ENCODE data around the gene ZNF492.
"Not testable (repeated sequence)": the region's sequence is repeated elsewhere in the genome, so short reads cannot be mapped to it uniquely, and the experiment has no call there.

The ZNF492 gene

DNA sequence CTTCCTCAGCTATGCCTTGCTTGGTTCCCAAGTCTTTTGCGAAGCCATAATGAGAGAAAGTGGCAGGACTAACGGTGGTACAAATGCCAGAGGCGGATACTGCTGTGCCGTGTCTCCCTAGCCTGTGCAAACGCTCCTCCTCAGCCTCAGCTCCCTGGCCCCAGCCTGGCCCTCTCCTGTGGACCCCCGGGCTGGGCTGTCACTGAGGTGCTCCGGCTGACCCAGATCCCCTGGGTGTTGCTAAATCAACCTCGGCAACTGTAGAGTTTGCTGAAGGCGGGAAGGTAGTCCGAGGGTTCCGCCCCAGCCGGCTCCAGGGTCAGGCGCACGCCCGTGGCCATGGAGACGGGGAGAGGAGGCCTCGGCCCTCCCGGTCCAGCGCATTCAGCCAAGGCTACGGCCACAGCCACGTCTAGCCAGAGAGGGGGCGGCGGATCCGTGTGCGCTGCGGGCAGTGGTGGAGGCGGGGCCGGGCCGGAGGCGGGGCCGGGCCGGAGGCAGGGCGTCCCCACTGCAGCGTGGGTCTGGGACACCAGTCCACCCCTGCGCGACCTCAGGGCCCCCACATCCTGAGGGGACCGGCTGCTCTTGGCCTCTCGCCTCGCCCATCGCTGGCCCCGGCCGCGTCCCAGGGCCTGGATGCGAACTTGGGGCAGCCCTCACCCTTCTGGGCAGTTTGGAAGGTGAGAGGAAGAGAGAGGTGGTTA is 16.4 kb upstream of the ZNF492 start:
- DNase-seq = no peak

DNA sequence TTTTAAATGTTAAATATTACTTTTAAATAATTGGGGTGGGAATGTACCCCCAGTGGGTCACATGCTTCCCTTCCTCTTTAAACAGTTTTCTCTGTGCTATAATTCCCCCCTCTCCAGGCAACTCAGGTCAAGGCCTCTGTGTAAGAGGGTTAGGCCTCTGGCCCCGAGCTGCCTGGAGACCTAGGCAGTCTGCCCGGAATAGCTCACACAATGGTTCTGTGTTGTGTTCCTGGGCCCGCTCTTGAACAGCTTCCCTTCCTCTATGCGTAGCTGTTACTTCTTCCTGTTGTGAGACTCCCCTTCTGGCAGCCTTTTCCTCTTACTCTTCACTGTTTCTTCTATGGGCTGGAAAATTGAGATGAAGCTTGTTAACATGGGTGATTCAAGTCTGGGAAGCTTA is 14.8 kb upstream of the ZNF492 start:
- DNase-seq = no peak

DNA sequence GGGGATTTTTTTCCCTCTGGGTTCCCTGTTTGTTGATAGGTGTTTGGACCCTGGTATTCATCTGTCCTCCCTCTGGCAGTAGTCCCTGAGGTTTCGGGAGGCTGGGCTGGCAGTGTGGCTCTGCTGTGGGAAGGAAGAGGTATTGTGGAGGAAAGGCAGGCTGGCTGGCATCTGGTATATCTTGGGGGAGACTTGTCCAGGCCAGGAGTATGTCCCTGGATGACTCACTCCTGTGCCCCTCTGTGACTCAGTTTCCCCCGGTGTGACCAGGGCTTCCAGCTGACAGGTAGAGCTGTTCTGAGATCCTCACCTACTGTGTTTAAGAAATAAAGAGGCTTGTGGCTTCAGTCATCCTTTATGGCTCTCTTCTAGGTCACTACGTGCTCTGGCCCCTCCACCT is 14.2 kb upstream of the ZNF492 start:
- no peak for DNase-seq

DNA sequence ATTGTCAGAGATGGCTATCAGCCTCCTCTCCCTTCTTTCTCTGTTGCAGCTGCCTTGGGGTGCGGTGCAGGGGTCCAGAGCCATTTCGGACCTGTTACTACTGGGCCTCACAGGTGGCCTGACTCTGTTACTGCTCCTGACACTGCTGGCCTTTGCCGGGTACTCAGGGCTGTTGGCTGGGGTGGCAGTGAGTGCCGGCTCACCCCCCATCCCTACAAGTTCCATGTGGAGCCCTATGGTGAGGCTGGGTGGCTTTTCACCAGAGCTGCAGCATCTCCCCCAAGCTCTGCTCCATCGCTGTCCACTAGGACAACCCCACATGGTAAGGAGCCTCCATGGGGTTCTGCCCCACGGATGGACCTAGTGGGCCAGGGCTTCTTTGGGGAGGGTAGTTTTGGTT is 13.7 kb upstream of the ZNF492 start:
- DNase-seq = no peak

DNA sequence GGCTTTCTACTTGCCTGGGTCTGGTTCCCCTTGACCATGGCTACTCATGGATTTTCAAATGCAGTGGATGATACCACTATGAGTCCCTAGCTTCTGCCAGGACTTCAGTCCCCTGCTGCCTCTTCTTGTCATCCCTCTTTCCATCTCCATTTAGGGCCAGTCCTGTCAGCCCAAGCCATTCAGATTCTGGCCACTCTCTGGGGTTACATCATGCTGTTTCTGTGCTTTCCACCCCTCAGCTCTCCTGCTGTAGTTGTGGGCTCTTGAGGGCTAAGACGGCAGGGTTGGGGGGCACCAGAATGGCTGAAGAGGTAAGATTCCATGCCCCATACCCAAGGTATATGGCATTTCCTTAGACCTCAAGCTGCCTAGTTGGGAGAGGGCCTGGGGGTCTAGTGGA is 13.2 kb upstream of the ZNF492 start:
- no peak for DNase-seq

DNA sequence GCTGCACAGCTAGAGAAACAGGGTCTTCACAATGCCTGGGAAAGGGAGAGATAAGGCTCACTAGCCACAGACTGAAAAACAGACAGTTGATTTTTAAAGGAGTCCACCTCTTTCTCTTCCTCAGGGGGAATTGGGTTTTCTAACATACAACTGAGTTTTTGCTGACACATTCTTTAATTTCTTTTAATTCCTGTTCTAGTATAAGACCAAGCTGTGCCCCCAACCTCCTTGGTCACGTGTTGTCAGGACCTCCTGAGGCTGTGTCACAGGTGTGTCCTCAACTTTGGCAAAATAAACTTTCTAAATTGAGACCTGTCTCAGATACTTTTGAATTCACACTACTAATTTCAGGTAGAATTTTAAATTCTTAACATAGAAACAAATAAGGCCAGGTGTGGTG is 12.1 kb upstream of the ZNF492 start:
- DNase-seq = no peak

DNA sequence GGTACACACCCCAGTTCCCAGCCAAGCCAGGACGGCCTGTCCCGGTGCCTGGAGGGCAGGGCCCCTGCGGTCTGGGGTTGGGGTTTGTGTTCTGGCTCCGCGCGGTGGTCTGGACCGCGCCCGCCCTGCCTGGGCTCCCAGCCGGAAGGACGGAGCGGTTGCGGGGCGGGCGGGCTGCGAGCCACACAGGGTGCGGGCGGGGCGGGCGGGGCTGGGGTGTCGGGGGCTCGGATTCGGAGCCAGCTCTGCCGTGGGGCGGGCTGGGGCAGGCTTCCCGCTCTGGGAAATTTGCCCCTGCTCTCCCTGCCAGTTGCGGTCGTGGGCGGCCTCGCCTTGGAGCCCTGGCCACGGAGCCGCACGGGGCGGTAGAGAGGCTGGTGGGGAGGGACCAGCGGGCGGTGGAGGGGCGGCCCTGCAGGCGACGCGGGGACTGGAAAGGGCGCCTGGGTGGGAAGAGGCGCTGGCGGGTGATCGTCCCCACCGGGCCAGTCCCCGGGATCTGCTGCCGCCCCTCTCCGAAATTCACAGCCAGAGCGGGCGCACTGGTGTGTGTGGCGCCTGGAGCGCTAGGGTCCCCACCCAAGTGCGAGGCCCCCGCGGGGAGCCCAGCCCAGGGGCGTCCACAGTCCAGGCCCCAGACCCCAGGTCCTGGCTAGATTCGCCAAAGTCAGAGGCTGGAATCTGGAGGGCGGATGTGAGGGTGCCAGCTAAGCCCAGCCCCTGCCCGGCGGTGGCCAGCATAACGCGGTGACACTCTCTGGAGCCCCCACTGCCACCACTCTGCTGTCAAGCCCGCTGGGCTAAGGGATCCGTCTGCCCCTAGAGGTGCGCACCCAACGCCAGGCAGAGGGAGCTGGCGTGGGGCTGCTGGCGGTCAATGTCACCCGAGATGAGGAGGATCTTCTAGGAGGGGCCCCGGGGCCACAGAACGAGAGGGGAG is 11.0 kb upstream of the ZNF492 start:
- no peak for DNase-seq

DNA sequence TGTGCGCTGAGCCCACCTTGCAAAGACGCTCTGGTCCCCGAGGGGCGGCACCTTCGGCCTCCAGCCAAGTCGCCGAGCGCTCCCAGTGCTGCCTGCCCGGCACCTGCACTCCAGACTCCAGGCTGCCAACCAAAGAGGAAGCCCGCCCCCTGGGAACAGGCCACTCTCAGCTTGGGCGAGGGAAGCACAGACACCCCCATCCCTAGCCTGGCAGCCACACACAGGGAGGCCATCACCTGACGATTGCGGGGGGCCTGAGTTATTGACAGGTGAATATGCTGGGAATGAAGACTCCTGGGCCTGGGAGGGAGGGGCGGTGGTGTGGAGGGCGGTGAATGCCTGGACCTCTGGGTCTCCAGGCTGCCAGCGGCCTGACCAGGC is 10.3 kb upstream of the ZNF492 start:
- no peak for DNase-seq

DNA sequence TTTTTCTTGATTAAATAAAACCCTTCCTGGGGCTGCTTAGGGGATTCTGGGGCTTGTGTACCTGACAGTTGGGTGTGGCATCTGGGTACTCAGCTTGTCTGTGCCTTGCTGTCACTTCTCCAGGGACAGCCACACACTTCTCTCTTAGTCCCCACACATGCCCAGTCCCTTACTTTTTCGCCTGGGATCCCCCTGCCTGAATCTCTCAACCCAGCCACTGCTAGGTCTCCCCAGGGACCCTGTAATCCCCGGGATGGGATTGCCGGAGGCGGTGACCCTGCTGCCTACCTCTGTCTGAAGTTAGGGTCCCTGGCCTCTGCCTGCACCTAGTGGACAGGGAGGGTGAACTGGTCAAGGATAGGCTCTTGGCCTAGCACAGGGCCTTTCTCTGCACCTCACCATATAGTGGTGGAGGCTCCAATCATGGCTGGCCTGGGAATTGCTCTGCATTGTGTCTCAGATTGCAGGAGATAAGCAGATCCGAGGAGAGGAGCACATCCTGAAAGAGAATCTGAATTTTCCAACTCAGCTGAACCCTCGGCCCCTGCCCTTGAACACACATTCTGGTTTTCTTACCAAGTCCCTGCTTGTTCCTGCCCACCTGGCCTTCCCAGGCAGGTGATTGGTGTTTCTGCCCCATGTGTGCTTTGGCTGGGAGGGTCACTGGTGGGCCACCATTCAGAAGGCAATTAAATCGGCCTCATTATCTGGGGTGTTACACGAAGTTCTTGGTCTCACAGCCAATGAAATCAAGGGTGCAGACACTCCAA is 8.7 kb upstream of the ZNF492 start:
- no peak for DNase-seq

DNA sequence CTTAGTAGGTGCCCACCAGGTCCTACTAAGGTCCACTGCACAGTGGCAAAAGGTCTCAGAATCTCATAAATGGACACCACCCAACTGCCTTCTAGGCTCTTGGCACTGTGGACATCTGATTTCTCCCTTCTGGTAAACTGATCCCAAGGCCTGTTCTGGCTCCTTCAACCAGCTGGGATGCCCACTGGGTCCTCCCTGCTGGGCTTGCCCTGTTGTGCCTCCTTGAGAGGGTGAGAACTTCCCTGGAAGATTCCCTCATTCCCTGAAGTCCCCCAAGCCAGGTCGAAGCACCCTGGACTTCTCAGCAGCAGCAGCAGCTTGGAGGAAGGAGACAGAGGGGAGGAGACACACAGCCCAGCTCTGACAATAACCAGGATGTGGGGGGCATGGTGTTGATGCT is 6.6 kb upstream of the ZNF492 start:
- no peak for DNase-seq

DNA sequence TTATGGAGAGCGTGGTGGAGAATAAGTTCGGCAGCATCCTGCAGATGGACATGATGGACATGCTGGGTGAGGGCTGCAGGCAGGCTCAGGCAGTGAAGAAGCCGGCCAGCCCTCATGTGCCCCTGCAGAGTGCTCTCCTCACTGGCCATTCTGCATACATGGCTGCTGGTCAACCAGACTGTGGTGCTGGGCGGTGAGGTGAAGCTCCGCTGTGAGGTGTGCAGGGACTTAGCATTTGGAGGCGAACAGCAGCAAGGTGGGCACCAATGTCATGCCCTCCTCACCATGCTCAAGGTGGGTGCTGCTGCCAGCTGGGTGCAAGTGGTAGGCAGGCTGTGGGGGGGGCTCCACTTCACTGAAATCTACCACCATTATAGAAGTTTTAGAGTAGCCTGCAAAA is 5.7 kb upstream of the ZNF492 start:
- no peak for DNase-seq

DNA sequence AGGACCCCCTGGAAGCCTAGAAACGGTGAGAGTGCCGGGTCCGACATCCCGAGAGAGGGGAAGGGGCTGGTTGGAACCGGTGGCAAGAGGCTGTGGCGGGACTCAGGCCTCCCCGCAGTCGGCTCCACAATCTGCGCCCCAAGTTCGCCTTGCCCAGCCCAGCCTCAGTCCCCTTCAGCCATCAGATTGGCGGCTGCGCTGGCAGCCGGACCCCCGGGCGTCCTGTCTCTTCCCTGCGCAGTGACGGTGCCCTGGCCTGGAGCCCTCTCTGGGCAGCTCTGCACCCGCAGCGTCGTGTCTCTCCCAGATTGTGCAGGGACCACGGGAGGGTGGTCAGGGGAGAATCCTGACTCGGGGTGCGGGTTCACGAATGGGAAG is 315 bp downstream of the ZNF492 start:
- no peak for DNase-seq

DNA sequence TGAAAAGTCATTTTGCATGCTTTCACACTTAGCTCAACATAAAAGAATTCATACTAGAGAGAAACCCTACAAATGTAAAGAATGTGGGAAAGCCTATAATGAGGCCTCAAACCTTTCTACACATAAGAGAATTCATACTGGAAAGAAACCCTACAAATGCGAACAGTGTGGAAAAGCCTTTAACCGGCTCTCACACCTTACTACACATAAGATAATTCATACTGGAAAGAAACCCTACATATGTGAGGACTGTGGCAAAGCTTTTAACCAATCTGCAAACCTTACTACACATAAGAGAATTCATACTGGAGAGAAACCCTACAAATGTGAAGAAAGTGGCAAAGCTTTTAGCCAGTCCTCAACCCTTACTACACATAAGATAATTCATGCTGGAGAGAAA is 51.4 kb downstream of the ZNF492 start:
- not testable (repeated sequence) for DNase-seq

DNA sequence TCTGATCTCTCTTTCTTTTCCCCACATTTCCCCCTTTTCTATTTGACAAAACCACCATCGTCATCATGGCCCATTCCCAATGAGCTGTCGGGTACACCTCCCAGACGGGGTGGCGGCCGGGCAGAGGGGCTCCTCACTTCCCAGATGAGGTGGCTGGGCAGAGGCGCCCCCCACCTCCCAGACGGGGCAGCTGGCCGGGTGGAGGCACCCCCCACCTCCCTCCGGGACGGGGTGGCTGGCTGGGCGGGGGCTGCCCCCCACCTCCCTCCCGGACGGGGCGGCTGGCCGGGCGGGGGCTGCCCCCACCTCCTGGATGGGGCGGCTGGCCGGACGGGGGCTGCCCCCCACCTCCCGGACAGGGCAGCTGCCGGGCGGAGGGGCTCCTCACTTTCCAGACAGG is 68.5 kb downstream of the ZNF492 start:
- not testable (repeated sequence) for DNase-seq

DNA sequence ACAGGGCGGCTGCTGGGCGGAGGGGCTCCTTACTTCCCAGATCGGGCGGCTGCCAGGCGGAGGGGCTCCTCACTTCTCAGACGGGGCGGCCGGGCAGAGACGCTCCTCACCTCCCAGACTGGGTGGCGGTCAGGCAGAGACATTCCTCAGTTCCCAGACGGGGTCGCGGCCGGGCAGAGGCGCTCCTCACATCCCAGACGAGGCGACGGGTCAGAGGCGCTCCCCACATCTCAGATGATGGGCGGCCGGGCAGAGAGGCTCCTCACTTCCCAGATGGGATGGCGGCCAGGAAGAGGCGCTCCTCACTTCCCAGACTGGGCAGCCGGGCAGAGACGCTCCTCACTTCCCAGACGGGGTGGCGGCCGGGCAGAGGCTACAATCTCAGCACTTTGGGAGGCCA is 69.0 kb downstream of the ZNF492 start:
- not testable (repeated sequence) for DNase-seq

DNA sequence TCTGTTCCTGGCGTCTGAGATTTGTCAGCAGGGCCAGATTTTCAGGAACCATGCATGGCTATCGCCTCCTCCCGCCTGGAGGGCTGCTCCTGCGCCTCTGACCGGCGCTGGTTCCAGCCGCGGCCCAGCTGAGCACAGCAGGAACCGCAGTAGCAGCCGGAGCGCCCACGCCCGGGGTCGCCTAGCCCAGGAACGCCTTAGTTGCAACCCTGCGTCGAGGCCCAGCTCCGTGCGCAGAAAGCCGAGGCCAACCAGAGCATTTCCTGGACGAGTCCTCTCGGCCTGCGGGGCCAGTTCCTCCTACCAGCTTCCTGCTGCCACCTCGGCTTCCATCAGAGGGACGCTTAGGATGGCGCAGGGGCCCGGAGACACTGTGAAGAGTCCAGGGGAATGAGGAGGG is 74.9 kb downstream of the ZNF492 start:
- DNase-seq = no peak
